Gastrocnemius medialis (tissue), 4 donors: ENCODE data around the gene VTI1A.

Experiments
- CTCF ChIP-seq, 5 experiments: fragments of 450-650 bp in 3 of 5; fragments of 200-600 bp in 2 of 5; sonication (generic) in 2 of 5; IDR thresholded peaks in 4 of 5; conservative IDR thresholded peaks in 1 of 5; 1 replicate in 4 of 5; 2 replicates in 1 of 5; pipeline ENCODE4 v1.5.1; 2016 to 2019; ENCODE audit warnings: antibody characterized with exemption in 5 of 5, mild to moderate bottlenecking in 3 of 5, moderate library complexity in 3 of 5
- POLR2A ChIP-seq, 2 donors: fragments of 450-650 bp; IDR thresholded peaks; one replicate each; pipeline ENCODE4 v1.6.1; 2017; ENCODE audit warnings: antibody characterized with exemption in 2 of 2, mild to moderate bottlenecking in 2 of 2, moderate library complexity in 2 of 2

GRCh38 chr10:112585960-112586359 is 138.9 kb downstream of the VTI1A start:
- no peak for TF ChIP-seq CTCF (IDR thresholded peaks at IDR 0.05 in 4 of 5, conservative IDR thresholded peaks at IDR 0.05 in 1 of 5)
- TF ChIP-seq POLR2A (IDR thresholded peaks at IDR 0.05) = no peak
